WTC11 (cell line): ENCODE results near the gene NAV2. TPM values are rescaled to one million over a fixed set of nuclear protein-coding genes. Genes with fewer than 3 reads are reported as not detected.

Source experiments
- GTF2I ChIP-seq: fragments of 250-450 bp; sonication (Bioruptor Pico); conservative IDR thresholded peaks from 2 replicates; pipeline ENCODE4 v1.4.0; 2021; ENCODE audit warnings: mild to moderate bottlenecking
- MYBL2 ChIP-seq: sonication (generic); formaldehyde crosslinking; IDR thresholded peaks from 2 replicates; pipeline ENCODE4 v1.8.1; 2023; ENCODE audit warnings: mild to moderate bottlenecking, moderate library complexity, missing genetic modification reagents
- NR1H2 ChIP-seq: sonication (generic); formaldehyde crosslinking; IDR thresholded peaks from 2 replicates; pipeline ENCODE4 v1.9.0; 2021; ENCODE audit warnings: mild to moderate bottlenecking, moderate library complexity, missing genetic modification reagents
- RORB ChIP-seq: fragments of 250-450 bp; sonication (Bioruptor Pico); IDR thresholded peaks from 2 replicates; pipeline ENCODE4 v1.9.0; 2021; ENCODE audit warnings: mild to moderate bottlenecking
- SP1 ChIP-seq: sonication (generic); formaldehyde crosslinking; conservative IDR thresholded peaks from 2 replicates; pipeline ENCODE4 v1.8.1; 2022; ENCODE audit warnings: missing genetic modification reagents
- TCF7 ChIP-seq: sonication (generic); formaldehyde crosslinking; IDR thresholded peaks from 2 replicates; pipeline ENCODE4 v1.8.0; 2022; ENCODE audit warnings: mild to moderate bottlenecking, low read depth, missing genetic modification reagents, moderate library complexity
- TEAD1 ChIP-seq: sonication (generic); formaldehyde crosslinking; IDR thresholded peaks from 2 replicates; pipeline ENCODE4 v1.8.0; 2022; ENCODE audit warnings: mild to moderate bottlenecking, missing genetic modification reagents
- ZNF219 ChIP-seq: sonication (generic); formaldehyde crosslinking; IDR thresholded peaks from 2 replicates; pipeline ENCODE4 v1.8.0; 2023; ENCODE audit warnings: missing genetic modification reagents, mild to moderate bottlenecking, borderline replicate concordance
- ZNF263 ChIP-seq: sonication (generic); formaldehyde crosslinking; IDR thresholded peaks from 2 replicates; pipeline ENCODE4 v1.8.1; 2022; ENCODE audit warnings: low read depth, mild to moderate bottlenecking, moderate library complexity, missing genetic modification reagents
- ZNF423 ChIP-seq: fragments of 250-450 bp; sonication (Bioruptor Pico); IDR thresholded peaks from 2 replicates; pipeline ENCODE4 v2.1.2; 2022; ENCODE audit warnings: mild to moderate bottlenecking, moderate library complexity
- total RNA-seq: library from RNA; stranded (reverse); gene quantifications from 3 replicates; pipeline ENCODE4 v1.2.3, GENCODE V29; 2021
- TF ChIP-seq, protein P1 (sequence below): sonication (generic); formaldehyde crosslinking; IDR thresholded peaks from 2 replicates; pipeline ENCODE4 v1.8.0; 2023; ENCODE audit warnings: mild to moderate bottlenecking, missing genetic modification reagents
- TF ChIP-seq, protein P2 (sequence below): fragments of 200-600 bp; IDR thresholded peaks from 2 replicates; pipeline ENCODE4 v1.8.0; 2022; ENCODE audit warnings: antibody characterized with exemption
- TF ChIP-seq, protein P3 (sequence below): sonication (generic); formaldehyde crosslinking; IDR thresholded peaks from 2 replicates; pipeline ENCODE4 v1.8.1; 2023; ENCODE audit warnings: mild to moderate bottlenecking, missing genetic modification reagents
- TF ChIP-seq, protein P4 (sequence below): fragments of 250-450 bp; sonication (Bioruptor Pico); IDR thresholded peaks from 2 replicates; pipeline ENCODE4 v1.9.0; 2021; ENCODE audit warnings: mild to moderate bottlenecking
- TF ChIP-seq, protein P5 (sequence below): sonication (generic); formaldehyde crosslinking; IDR thresholded peaks from 2 replicates; pipeline ENCODE4 v1.8.0; 2023; ENCODE audit warnings: missing genetic modification reagents
- TF ChIP-seq, protein P6 (sequence below): sonication (generic); formaldehyde crosslinking; IDR thresholded peaks from 2 replicates; pipeline ENCODE4 v1.8.1; 2023; ENCODE audit warnings: mild to moderate bottlenecking, missing genetic modification reagents, moderate library complexity
- TF ChIP-seq, protein P7 (sequence below): sonication (generic); formaldehyde crosslinking; IDR thresholded peaks from 2 replicates; pipeline ENCODE4 v1.8.0; 2022; ENCODE audit warnings: missing genetic modification reagents
- TF ChIP-seq, protein P8 (sequence below): sonication (generic); formaldehyde crosslinking; IDR thresholded peaks from 2 replicates; pipeline ENCODE4 v1.8.1; 2022; ENCODE audit warnings: low read depth, missing genetic modification reagents, borderline replicate concordance
- TF ChIP-seq, protein P9 (sequence below): sonication (generic); formaldehyde crosslinking; IDR thresholded peaks from 2 replicates; pipeline ENCODE4 v1.8.1; 2023; ENCODE audit warnings: mild to moderate bottlenecking, missing genetic modification reagents, moderate library complexity

NAV2 gene
- total RNA-seq, 1 experiment from 2014 or later, result 42.8 TPM

DNA sequence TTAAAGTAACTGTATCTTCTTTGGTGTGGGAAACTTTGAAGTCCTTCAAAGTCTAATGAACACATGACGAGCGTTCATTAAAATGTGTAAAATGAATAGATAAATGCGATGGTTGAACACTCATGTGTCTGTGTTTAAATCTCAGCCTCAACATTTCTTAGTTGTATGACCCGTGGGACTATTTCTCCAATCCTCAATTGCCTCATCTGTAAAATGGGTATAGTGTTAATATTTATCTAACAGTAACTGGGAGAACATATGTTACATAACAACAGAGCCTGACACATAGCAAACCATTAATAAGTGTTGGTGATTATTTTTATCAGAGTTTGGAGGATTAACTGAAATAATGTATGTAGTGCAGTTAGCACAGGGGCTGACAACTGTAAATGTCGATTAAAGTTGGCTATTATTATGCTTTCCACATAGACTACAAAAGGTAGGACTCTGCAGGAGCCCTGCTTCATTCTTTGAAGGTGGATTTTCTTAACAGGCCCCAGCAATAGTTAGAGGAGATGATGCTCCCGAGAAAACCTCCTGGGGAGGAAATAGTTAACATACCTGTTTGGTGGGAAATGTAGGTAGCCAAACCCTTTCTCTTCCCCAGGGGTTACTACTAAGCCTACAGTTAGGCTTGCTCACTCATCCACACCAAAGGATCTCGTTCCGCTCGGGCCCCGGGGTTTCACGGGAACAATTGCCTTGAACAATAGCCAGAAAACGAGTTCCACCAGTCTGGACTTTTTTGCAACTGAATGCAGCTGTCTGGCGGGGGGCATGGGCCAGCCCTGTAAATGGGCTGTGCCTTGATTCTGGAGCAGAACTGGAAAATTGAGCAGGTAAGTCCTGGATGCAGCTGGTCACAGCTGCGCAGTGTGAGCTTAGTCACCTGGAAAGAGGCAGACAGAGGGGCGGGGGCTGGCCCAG, 314.3 kb downstream of the NAV2 start (continued):
- TF ChIP-seq, protein P1, sequence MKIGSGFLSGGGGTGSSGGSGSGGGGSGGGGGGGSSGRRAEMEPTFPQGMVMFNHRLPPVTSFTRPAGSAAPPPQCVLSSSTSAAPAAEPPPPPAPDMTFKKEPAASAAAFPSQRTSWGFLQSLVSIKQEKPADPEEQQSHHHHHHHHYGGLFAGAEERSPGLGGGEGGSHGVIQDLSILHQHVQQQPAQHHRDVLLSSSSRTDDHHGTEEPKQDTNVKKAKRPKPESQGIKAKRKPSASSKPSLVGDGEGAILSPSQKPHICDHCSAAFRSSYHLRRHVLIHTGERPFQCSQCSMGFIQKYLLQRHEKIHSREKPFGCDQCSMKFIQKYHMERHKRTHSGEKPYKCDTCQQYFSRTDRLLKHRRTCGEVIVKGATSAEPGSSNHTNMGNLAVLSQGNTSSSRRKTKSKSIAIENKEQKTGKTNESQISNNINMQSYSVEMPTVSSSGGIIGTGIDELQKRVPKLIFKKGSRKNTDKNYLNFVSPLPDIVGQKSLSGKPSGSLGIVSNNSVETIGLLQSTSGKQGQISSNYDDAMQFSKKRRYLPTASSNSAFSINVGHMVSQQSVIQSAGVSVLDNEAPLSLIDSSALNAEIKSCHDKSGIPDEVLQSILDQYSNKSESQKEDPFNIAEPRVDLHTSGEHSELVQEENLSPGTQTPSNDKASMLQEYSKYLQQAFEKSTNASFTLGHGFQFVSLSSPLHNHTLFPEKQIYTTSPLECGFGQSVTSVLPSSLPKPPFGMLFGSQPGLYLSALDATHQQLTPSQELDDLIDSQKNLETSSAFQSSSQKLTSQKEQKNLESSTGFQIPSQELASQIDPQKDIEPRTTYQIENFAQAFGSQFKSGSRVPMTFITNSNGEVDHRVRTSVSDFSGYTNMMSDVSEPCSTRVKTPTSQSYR, result peak; percentile 57; the same call in 1 of the 2 replicates
- TF ChIP-seq, protein P2, sequence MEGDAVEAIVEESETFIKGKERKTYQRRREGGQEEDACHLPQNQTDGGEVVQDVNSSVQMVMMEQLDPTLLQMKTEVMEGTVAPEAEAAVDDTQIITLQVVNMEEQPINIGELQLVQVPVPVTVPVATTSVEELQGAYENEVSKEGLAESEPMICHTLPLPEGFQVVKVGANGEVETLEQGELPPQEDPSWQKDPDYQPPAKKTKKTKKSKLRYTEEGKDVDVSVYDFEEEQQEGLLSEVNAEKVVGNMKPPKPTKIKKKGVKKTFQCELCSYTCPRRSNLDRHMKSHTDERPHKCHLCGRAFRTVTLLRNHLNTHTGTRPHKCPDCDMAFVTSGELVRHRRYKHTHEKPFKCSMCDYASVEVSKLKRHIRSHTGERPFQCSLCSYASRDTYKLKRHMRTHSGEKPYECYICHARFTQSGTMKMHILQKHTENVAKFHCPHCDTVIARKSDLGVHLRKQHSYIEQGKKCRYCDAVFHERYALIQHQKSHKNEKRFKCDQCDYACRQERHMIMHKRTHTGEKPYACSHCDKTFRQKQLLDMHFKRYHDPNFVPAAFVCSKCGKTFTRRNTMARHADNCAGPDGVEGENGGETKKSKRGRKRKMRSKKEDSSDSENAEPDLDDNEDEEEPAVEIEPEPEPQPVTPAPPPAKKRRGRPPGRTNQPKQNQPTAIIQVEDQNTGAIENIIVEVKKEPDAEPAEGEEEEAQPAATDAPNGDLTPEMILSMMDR, result no peak
- TF ChIP-seq, protein P3, sequence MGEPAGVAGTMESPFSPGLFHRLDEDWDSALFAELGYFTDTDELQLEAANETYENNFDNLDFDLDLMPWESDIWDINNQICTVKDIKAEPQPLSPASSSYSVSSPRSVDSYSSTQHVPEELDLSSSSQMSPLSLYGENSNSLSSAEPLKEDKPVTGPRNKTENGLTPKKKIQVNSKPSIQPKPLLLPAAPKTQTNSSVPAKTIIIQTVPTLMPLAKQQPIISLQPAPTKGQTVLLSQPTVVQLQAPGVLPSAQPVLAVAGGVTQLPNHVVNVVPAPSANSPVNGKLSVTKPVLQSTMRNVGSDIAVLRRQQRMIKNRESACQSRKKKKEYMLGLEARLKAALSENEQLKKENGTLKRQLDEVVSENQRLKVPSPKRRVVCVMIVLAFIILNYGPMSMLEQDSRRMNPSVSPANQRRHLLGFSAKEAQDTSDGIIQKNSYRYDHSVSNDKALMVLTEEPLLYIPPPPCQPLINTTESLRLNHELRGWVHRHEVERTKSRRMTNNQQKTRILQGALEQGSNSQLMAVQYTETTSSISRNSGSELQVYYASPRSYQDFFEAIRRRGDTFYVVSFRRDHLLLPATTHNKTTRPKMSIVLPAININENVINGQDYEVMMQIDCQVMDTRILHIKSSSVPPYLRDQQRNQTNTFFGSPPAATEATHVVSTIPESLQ, result no peak
- TF ChIP-seq, protein P4, sequence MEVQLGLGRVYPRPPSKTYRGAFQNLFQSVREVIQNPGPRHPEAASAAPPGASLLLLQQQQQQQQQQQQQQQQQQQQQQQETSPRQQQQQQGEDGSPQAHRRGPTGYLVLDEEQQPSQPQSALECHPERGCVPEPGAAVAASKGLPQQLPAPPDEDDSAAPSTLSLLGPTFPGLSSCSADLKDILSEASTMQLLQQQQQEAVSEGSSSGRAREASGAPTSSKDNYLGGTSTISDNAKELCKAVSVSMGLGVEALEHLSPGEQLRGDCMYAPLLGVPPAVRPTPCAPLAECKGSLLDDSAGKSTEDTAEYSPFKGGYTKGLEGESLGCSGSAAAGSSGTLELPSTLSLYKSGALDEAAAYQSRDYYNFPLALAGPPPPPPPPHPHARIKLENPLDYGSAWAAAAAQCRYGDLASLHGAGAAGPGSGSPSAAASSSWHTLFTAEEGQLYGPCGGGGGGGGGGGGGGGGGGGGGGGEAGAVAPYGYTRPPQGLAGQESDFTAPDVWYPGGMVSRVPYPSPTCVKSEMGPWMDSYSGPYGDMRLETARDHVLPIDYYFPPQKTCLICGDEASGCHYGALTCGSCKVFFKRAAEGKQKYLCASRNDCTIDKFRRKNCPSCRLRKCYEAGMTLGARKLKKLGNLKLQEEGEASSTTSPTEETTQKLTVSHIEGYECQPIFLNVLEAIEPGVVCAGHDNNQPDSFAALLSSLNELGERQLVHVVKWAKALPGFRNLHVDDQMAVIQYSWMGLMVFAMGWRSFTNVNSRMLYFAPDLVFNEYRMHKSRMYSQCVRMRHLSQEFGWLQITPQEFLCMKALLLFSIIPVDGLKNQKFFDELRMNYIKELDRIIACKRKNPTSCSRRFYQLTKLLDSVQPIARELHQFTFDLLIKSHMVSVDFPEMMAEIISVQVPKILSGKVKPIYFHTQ (CRISPR knock-in tag), result no peak; the same call in 1 of the 2 replicates
- TF ChIP-seq TCF7, result no peak
- no peak for TF ChIP-seq RORB (CRISPR knock-in tag)
- TF ChIP-seq GTF2I (CRISPR knock-in tag), result peak; percentile 97
- TF ChIP-seq, protein P5, sequence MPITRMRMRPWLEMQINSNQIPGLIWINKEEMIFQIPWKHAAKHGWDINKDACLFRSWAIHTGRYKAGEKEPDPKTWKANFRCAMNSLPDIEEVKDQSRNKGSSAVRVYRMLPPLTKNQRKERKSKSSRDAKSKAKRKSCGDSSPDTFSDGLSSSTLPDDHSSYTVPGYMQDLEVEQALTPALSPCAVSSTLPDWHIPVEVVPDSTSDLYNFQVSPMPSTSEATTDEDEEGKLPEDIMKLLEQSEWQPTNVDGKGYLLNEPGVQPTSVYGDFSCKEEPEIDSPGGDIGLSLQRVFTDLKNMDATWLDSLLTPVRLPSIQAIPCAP (CRISPR knock-in tag), result no peak
- TF ChIP-seq, protein P6, sequence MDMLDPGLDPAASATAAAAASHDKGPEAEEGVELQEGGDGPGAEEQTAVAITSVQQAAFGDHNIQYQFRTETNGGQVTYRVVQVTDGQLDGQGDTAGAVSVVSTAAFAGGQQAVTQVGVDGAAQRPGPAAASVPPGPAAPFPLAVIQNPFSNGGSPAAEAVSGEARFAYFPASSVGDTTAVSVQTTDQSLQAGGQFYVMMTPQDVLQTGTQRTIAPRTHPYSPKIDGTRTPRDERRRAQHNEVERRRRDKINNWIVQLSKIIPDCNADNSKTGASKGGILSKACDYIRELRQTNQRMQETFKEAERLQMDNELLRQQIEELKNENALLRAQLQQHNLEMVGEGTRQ (CRISPR knock-in tag), result no peak
- TF ChIP-seq ZNF263 (CRISPR knock-in tag), result no peak
- TF ChIP-seq ZNF423 (CRISPR knock-in tag), result peak; percentile 61
- peak; percentile 76; the same call in 1 of the 2 replicates for TF ChIP-seq TEAD1 (CRISPR knock-in tag)
- TF ChIP-seq SP1 (CRISPR knock-in tag), result peak; percentile 69
- TF ChIP-seq, protein P7, sequence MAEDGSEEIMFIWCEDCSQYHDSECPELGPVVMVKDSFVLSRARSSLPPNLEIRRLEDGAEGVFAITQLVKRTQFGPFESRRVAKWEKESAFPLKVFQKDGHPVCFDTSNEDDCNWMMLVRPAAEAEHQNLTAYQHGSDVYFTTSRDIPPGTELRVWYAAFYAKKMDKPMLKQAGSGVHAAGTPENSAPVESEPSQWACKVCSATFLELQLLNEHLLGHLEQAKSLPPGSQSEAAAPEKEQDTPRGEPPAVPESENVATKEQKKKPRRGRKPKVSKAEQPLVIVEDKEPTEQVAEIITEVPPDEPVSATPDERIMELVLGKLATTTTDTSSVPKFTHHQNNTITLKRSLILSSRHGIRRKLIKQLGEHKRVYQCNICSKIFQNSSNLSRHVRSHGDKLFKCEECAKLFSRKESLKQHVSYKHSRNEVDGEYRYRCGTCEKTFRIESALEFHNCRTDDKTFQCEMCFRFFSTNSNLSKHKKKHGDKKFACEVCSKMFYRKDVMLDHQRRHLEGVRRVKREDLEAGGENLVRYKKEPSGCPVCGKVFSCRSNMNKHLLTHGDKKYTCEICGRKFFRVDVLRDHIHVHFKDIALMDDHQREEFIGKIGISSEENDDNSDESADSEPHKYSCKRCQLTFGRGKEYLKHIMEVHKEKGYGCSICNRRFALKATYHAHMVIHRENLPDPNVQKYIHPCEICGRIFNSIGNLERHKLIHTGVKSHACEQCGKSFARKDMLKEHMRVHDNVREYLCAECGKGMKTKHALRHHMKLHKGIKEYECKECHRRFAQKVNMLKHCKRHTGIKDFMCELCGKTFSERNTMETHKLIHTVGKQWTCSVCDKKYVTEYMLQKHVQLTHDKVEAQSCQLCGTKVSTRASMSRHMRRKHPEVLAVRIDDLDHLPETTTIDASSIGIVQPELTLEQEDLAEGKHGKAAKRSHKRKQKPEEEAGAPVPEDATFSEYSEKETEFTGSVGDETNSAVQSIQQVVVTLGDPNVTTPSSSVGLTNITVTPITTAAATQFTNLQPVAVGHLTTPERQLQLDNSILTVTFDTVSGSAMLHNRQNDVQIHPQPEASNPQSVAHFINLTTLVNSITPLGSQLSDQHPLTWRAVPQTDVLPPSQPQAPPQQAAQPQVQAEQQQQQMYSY (CRISPR knock-in tag), result peak; percentile 8; the same call in 1 of the 2 replicates
- TF ChIP-seq ZNF219 (CRISPR knock-in tag), result no peak; the same call in 1 of the 2 replicates
- TF ChIP-seq MYBL2 (CRISPR knock-in tag), result 0 out of 2 replicates have a peak, but pooled peaks have one; percentile 37
- no peak for TF ChIP-seq NR1H2
- TF ChIP-seq, protein P8, sequence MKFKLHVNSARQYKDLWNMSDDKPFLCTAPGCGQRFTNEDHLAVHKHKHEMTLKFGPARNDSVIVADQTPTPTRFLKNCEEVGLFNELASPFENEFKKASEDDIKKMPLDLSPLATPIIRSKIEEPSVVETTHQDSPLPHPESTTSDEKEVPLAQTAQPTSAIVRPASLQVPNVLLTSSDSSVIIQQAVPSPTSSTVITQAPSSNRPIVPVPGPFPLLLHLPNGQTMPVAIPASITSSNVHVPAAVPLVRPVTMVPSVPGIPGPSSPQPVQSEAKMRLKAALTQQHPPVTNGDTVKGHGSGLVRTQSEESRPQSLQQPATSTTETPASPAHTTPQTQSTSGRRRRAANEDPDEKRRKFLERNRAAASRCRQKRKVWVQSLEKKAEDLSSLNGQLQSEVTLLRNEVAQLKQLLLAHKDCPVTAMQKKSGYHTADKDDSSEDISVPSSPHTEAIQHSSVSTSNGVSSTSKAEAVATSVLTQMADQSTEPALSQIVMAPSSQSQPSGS (CRISPR knock-in tag), result no peak
- TF ChIP-seq, protein P9, sequence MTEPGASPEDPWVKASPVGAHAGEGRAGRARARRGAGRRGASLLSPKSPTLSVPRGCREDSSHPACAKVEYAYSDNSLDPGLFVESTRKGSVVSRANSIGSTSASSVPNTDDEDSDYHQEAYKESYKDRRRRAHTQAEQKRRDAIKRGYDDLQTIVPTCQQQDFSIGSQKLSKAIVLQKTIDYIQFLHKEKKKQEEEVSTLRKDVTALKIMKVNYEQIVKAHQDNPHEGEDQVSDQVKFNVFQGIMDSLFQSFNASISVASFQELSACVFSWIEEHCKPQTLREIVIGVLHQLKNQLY (CRISPR knock-in tag), result no peak
